Measurements from ENCODE around the gene CPT2. TPM values are rescaled to one million over a fixed set of nuclear protein-coding genes. Genes with fewer than 3 reads are reported as not detected.

The CPT2 gene
- total RNA-seq, 2 experiments from 2014 or later, result 10.6 to 12.0 TPM

- Mint-ChIP-seq H3K36me3 (ENCODE audit: low read depth) (peaks cover under 1% of the 10 kb centered on the region), H3K27ac (no peak overlapping the region), H3K9me3 (no peaks in the 10 kb centered on the region), H3K27me3 (no peaks in the 10 kb centered on the region), H3K4me1 (ENCODE audit: low read depth) (peaks cover 1% of the 10 kb centered on the region), H3K4me3 (no peak overlapping the region)
- H3K4me3 ChIP-seq (ENCODE audit: low read length), result no peak overlapping the region
- no peak for DNase-seq
- no peaks in the 10 kb centered on the region for H3K9me3 ChIP-seq (ENCODE audit: control insufficient read depth in 1 of 2, insufficient read depth in 1 of 2, low read length in 2 of 2)
- ATAC-seq (ENCODE audit: poor library complexity), result no peak
- TF ChIP-seq, protein P1, sequence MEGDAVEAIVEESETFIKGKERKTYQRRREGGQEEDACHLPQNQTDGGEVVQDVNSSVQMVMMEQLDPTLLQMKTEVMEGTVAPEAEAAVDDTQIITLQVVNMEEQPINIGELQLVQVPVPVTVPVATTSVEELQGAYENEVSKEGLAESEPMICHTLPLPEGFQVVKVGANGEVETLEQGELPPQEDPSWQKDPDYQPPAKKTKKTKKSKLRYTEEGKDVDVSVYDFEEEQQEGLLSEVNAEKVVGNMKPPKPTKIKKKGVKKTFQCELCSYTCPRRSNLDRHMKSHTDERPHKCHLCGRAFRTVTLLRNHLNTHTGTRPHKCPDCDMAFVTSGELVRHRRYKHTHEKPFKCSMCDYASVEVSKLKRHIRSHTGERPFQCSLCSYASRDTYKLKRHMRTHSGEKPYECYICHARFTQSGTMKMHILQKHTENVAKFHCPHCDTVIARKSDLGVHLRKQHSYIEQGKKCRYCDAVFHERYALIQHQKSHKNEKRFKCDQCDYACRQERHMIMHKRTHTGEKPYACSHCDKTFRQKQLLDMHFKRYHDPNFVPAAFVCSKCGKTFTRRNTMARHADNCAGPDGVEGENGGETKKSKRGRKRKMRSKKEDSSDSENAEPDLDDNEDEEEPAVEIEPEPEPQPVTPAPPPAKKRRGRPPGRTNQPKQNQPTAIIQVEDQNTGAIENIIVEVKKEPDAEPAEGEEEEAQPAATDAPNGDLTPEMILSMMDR (IDR thresholded peaks at IDR 0.05), result no peak
- CTCF ChIA-PET, result no interaction called here
- POLR2A ChIA-PET, result no interaction called here
- H3K27ac ChIP-seq (ENCODE audit: low read depth in 1 of 2, low read length in 2 of 2), result no peak overlapping the region
- intact Hi-C loops (cut with DNase I, micrococcal nuclease), result loop anchor here in 1 of 2 experiments (5.0 kb wide), 1 partner anchor 593 kb away; the partner anchor contains the start of gene NDC1
- no peaks in the 10 kb centered on the region for H3K36me3 ChIP-seq (ENCODE audit: insufficient read depth, low read length)
- no peaks in the 10 kb centered on the region for H3K27me3 ChIP-seq (ENCODE audit: control insufficient read depth in 1 of 2, insufficient read depth in 2 of 2, low read length in 2 of 2)
- peaks cover under 1% of the 10 kb centered on the region for H3K4me1 ChIP-seq (ENCODE audit: insufficient read depth, low read length)
Observed at GRCh38 chr1:53244141-53244540, 47.5 kb downstream of the CPT2 start.

DNA sequence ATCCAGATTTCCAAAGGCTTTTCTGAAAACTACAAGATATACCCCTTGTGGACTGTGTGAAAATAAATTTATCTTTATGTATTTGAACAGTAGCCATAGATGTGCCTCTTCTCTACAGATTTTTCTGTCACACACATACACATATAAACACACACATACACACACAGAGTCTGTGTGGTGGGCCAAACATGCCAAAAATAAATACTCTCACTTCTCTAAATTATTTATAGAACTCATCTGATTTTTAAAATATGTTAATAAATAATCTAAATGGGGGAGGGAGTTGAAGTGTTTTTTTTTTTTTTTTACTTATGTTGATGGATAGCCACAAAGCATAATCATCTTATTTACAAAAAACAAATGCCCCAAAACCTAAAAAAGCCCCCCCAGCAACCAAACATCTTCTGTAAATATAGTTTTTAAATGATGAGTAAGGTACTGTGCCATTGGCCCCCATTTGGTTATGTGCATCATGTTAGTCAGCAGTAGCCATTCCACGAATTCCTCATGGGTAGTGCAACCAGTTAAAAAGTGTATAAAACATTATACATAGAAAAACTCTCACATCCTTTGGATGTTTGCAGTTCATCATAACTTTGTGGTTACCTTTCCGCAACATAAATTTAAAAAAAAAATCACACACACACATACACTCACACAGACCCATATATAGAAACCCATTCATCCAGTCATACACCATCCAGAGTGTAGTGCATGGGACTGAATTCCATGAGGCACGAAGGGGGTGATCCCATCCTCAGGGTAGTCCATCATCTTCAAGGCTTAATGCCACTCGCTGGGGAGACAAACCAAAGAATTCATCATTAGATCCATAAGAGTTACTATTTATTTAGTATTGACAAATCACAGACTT, 49.9 kb downstream of the CPT2 start:
- H3K36me3 Mint-ChIP-seq (ENCODE audit: low read depth), result peaks cover 5% of the 10 kb centered on the region
- Histone ChIP-seq H3K9me3 (ENCODE audit: control insufficient read depth in 1 of 2, insufficient read depth in 1 of 2, low read length in 2 of 2) (no peaks in the 10 kb centered on the region), H3K27me3 (ENCODE audit: control insufficient read depth in 1 of 2, insufficient read depth in 2 of 2, low read length in 2 of 2) (no peaks in the 10 kb centered on the region), H3K4me1 (ENCODE audit: insufficient read depth, low read length) (no peaks in the 10 kb centered on the region), H3K4me3 (ENCODE audit: low read length) (no peak overlapping the region), H3K36me3 (ENCODE audit: insufficient read depth, low read length) (peaks cover 5% of the 10 kb centered on the region), H3K27ac (ENCODE audit: low read depth in 1 of 2, low read length in 2 of 2) (no peak overlapping the region)
- H3K4me1 Mint-ChIP-seq (ENCODE audit: low read depth), result no peaks in the 10 kb centered on the region
- no peaks in the 10 kb centered on the region for H3K27me3 Mint-ChIP-seq
- H3K9me3 Mint-ChIP-seq, result no peaks in the 10 kb centered on the region
- TF ChIP-seq, protein P1 (IDR thresholded peaks at IDR 0.05), result no peak
- ATAC-seq (ENCODE audit: poor library complexity), result no peak
- intact Hi-C loops (cut with DNase I, micrococcal nuclease), result no loop called here
- no peak overlapping the region for H3K27ac Mint-ChIP-seq
- no peak for DNase-seq
- CTCF ChIA-PET, result no interaction called here
- POLR2A ChIA-PET, result no interaction called here
- H3K4me3 Mint-ChIP-seq, result no peak overlapping the region

GRCh38 chr1:53249706-53250105, 53.1 kb downstream of the CPT2 start:
- DNase-seq, result no peak
- Mint-ChIP-seq H3K9me3 (no peaks in the 10 kb centered on the region), H3K27ac (no peak overlapping the region), H3K36me3 (ENCODE audit: low read depth) (peaks cover 12% of the 10 kb centered on the region), H3K4me3 (no peak overlapping the region), H3K4me1 (ENCODE audit: low read depth) (no peaks in the 10 kb centered on the region), H3K27me3 (no peaks in the 10 kb centered on the region)
- Histone ChIP-seq H3K9me3 (ENCODE audit: control insufficient read depth in 1 of 2, insufficient read depth in 1 of 2, low read length in 2 of 2) (no peaks in the 10 kb centered on the region), H3K27me3 (ENCODE audit: control insufficient read depth in 1 of 2, insufficient read depth in 2 of 2, low read length in 2 of 2) (no peaks in the 10 kb centered on the region), H3K4me3 (ENCODE audit: low read length) (no peak overlapping the region), H3K36me3 (ENCODE audit: insufficient read depth, low read length) (peaks cover 5% of the 10 kb centered on the region), H3K4me1 (ENCODE audit: insufficient read depth, low read length) (no peaks in the 10 kb centered on the region), H3K27ac (ENCODE audit: low read depth in 1 of 2, low read length in 2 of 2) (no peak overlapping the region)
- TF ChIP-seq, protein P1 (IDR thresholded peaks at IDR 0.05), result no peak
- ChIA-PET POLR2A (no interaction called here), CTCF (no interaction called here)
- intact Hi-C loops (cut with DNase I, micrococcal nuclease), result no loop called here
- no peak for ATAC-seq (ENCODE audit: poor library complexity)
